H9 (cell line): ENCODE measurements around the gene IL20RB. TPM values are rescaled to one million over a fixed set of nuclear protein-coding genes. Genes with fewer than 3 reads are reported as not detected.

Experiments used
- DNase-seq: peaks from one replicate; pipeline ENCODE4 v3.0.0-alpha.2; 2017
- H2AFZ ChIP-seq: one replicate; pipeline ENCODE4 v1.6.1; 2013; ENCODE audit warnings: mild to moderate bottlenecking, low read length, control low read depth, moderate library complexity
- H2AK5ac ChIP-seq: 2 replicates; pipeline ENCODE4 v1.6.1; 2013; ENCODE audit warnings: low read length, control low read depth, mixed read lengths; ENCODE audit not compliant: insufficient read length
- H2BK120ac ChIP-seq: one replicate; pipeline ENCODE4 v1.6.1; 2013; ENCODE audit warnings: low read depth, mild to moderate bottlenecking, low read length, control low read depth, inconsistent platforms; ENCODE audit not compliant: poor library complexity, severe bottlenecking
- H2BK12ac ChIP-seq: 2 replicates; pipeline ENCODE4 v1.6.1; 2013; ENCODE audit warnings: low read length, control low read depth, mixed read lengths, low read depth; ENCODE audit not compliant: insufficient read length
- H2BK15ac ChIP-seq: 2 replicates; pipeline ENCODE4 v1.6.1; 2013; ENCODE audit warnings: low read depth, low read length, control low read depth
- H2BK20ac ChIP-seq: one replicate; pipeline ENCODE4 v1.6.1; 2013; ENCODE audit warnings: low read depth, mild to moderate bottlenecking, low read length, control low read depth, inconsistent platforms; ENCODE audit not compliant: poor library complexity, severe bottlenecking
- H2BK5ac ChIP-seq: 2 replicates; pipeline ENCODE4 v1.6.1; 2013; ENCODE audit warnings: low read length, control low read depth, mixed read lengths; ENCODE audit not compliant: insufficient read length
- H3K14ac ChIP-seq: 2 replicates; pipeline ENCODE4 v1.6.1; 2013; ENCODE audit warnings: low read length, control low read depth; ENCODE audit not compliant: insufficient read depth
- H3K18ac ChIP-seq: 2 replicates; pipeline ENCODE4 v1.6.1; 2013; ENCODE audit warnings: low read depth, mild to moderate bottlenecking, mixed read lengths, low read length, control low read depth; ENCODE audit not compliant: insufficient read length
- H3K23ac ChIP-seq: 2 replicates; pipeline ENCODE4 v1.6.1; 2013; ENCODE audit warnings: low read length, control low read depth, mixed read lengths, low read depth; ENCODE audit not compliant: insufficient read length
- H3K23me2 ChIP-seq: 2 replicates; pipeline ENCODE4 v1.6.1; 2013; ENCODE audit warnings: low read depth, mild to moderate bottlenecking, mixed read lengths, low read length, control low read depth; ENCODE audit not compliant: insufficient read length, poor library complexity, severe bottlenecking
- H3K27ac ChIP-seq: 2 replicates; pipeline ENCODE4 v1.5.1; 2013; ENCODE audit warnings: low read length, control low read depth, mixed read lengths, low read depth; ENCODE audit not compliant: insufficient read length
- H3K27me3 ChIP-seq: 2 replicates; pipeline ENCODE4 v1.6.1; 2013; ENCODE audit warnings: low read length, control low read depth, inconsistent platforms; ENCODE audit not compliant: insufficient read depth
- H3K4ac ChIP-seq: 2 replicates; pipeline ENCODE4 v1.6.1; 2013; ENCODE audit warnings: low read depth, mild to moderate bottlenecking, control low read depth, inconsistent platforms, low read length, moderate library complexity
- H3K4me1 ChIP-seq: 2 replicates; pipeline ENCODE4 v1.6.1; 2013; ENCODE audit warnings: low read length, control low read depth, inconsistent platforms; ENCODE audit not compliant: insufficient read depth
- H3K4me2 ChIP-seq: 2 replicates; pipeline ENCODE4 v1.6.1; 2013; ENCODE audit warnings: low read length, control low read depth, mixed read lengths; ENCODE audit not compliant: insufficient read length, insufficient read depth
- H3K56ac ChIP-seq: 2 replicates; pipeline ENCODE4 v1.6.1; 2013; ENCODE audit warnings: low read depth, mild to moderate bottlenecking, mixed read lengths, low read length, control low read depth; ENCODE audit not compliant: insufficient read length
- H3K79me1 ChIP-seq: 2 replicates; pipeline ENCODE4 v1.6.1; 2013; ENCODE audit warnings: low read depth, mild to moderate bottlenecking, moderate library complexity, low read length, control low read depth, inconsistent platforms; ENCODE audit not compliant: insufficient read depth, poor library complexity, severe bottlenecking
- H3K79me2 ChIP-seq: 2 replicates; pipeline ENCODE4 v1.6.1; 2013; ENCODE audit warnings: low read length, control low read depth, inconsistent platforms; ENCODE audit not compliant: insufficient read depth
- H3K9ac ChIP-seq: 2 replicates; pipeline ENCODE4 v1.6.1; 2013; ENCODE audit warnings: low read length, control low read depth, mixed read lengths; ENCODE audit not compliant: insufficient read length; ENCODE audit errors: extremely low read depth
- H3K9me3 ChIP-seq: one replicate; pipeline ENCODE4 v1.6.1; 2013; ENCODE audit warnings: low read depth, low read length, inconsistent platforms; ENCODE audit not compliant: control insufficient read depth
- H3T11ph ChIP-seq: one replicate; pipeline ENCODE4 v1.6.1; 2013; ENCODE audit warnings: mild to moderate bottlenecking, low read length, control low read depth, inconsistent platforms
- H4K20me1 ChIP-seq: one replicate; pipeline ENCODE4 v1.6.1; 2013; ENCODE audit not compliant: control insufficient read depth, insufficient read length, insufficient read depth
- H4K5ac ChIP-seq: 2 replicates; pipeline ENCODE4 v1.6.1; 2013; ENCODE audit warnings: low read depth, mild to moderate bottlenecking, mixed read lengths, low read length, control low read depth; ENCODE audit not compliant: insufficient read length
- H4K8ac ChIP-seq: replicated peaks from 2 replicates; pipeline ENCODE4 v1.6.1; 2013; ENCODE audit warnings: low read length, control low read depth, mixed read lengths, low read depth; ENCODE audit not compliant: insufficient read length
- H4K91ac ChIP-seq: 2 replicates; pipeline ENCODE4 v1.6.1; 2013; ENCODE audit warnings: low read depth, mild to moderate bottlenecking, moderate library complexity, mixed read lengths, low read length, control low read depth; ENCODE audit not compliant: insufficient read length
- H3K27ac Mint-ChIP-seq, 3 experiments: 2 replicates in 2 of 3; 3 replicates in 1 of 3; pipeline ENCODE4 v1.8.0; 2020 to 2021; ENCODE audit warnings: mixed read lengths in 3 of 3, mild to moderate bottlenecking in 1 of 3, moderate library complexity in 1 of 3
- H3K27me3 Mint-ChIP-seq: 2 replicates; pipeline ENCODE4 v1.8.0; 2021; ENCODE audit warnings: low read depth, mild to moderate bottlenecking, moderate library complexity, mixed read lengths
- H3K36me3 Mint-ChIP-seq, 3 experiments: 2 replicates in 2 of 3; 3 replicates in 1 of 3; pipeline ENCODE4 v1.8.0; 2020 to 2021; ENCODE audit warnings: low read depth in 3 of 3, mixed read lengths in 3 of 3; ENCODE audit not compliant: insufficient read depth in 1 of 3
- H3K4me1 Mint-ChIP-seq, 2 experiments: 2 replicates each; pipeline ENCODE4 v1.8.0; 2020; ENCODE audit warnings: mixed read lengths in 2 of 2
- H3K4me3 Mint-ChIP-seq, 2 experiments: 2 replicates in 1 of 2; 3 replicates in 1 of 2; pipeline ENCODE4 v1.8.0; 2020 to 2021; ENCODE audit warnings: mild to moderate bottlenecking in 2 of 2, mixed read lengths in 2 of 2, moderate library complexity in 1 of 2
- H3K9me3 Mint-ChIP-seq, 2 experiments: 2 replicates in 1 of 2; 3 replicates in 1 of 2; pipeline ENCODE4 v1.8.0; 2020; ENCODE audit warnings: mild to moderate bottlenecking in 2 of 2, mixed read lengths in 2 of 2, moderate library complexity in 1 of 2
- CTCF ChIP-seq: fragments of 200-600 bp; sonication (generic); conservative IDR thresholded peaks from 3 replicates; pipeline ENCODE4 v1.8.0; 2021; ENCODE audit warnings: antibody characterized with exemption, mild to moderate bottlenecking
- WGBS: extraction: QIAGEN DNeasy Blood & Tissue Kit; methylation state at CpG from one replicate; pipeline ENCODE4 v1.1.7; 2013; ENCODE audit warnings: missing lambda C conversion rate, low lambda C conversion rate, mixed read lengths; ENCODE audit not compliant: insufficient read length; ENCODE audit errors: extremely low coverage; 5-methylcytosine and 5-hydroxymethylcytosine counted together
- total RNA-seq: library from RNA; stranded (reverse); gene quantifications from 2 replicates; pipeline ENCODE4 v1.2.1, GENCODE V29; 2021

IL20RB gene
- total RNA-seq, 1 experiment from 2014 or later = 1.5 TPM

GRCh38 chr3:137011153-137011552 is 53.4 kb downstream of the IL20RB start:
- H3K9ac ChIP-seq = no peak overlapping the region
- H2AFZ ChIP-seq = no peak overlapping the region
- no peak overlapping the region for H2BK12ac ChIP-seq
- no peak for TF ChIP-seq CTCF
- no peaks in the 10 kb centered on the region for H3K27me3 ChIP-seq
- H4K20me1 ChIP-seq = no peaks in the 10 kb centered on the region
- Mint-ChIP-seq H3K27me3 (no peaks in the 10 kb centered on the region), H3K9me3 (no peaks in the 10 kb centered on the region), H3K36me3 (no peaks in the 10 kb centered on the region), H3K27ac (no peak overlapping the region), H3K4me3 (no peak overlapping the region), H3K4me1 (peaks cover 6 to 7% of the 10 kb centered on the region in 2 experiments)
- no peaks in the 10 kb centered on the region for H3K79me2 ChIP-seq
- no peak overlapping the region for H3K4me2 ChIP-seq
- no peaks in the 10 kb centered on the region for H3K23me2 ChIP-seq
- no peak overlapping the region for H3K4ac ChIP-seq
- no peaks in the 10 kb centered on the region for H3K4me1 ChIP-seq
- no peaks in the 10 kb centered on the region for H3K9me3 ChIP-seq
- no peak overlapping the region for H2AK5ac ChIP-seq
- no peak overlapping the region for H3K23ac ChIP-seq
- DNase-seq = no peak
- H2BK15ac ChIP-seq = no peak overlapping the region
- H3K79me1 ChIP-seq = no peaks in the 10 kb centered on the region
- no peak overlapping the region for H3K18ac ChIP-seq
- H3K14ac ChIP-seq = no peak overlapping the region
- H3T11ph ChIP-seq = no peak overlapping the region
- H2BK120ac ChIP-seq = no peak overlapping the region
- H4K8ac ChIP-seq = no peak overlapping the region
- H4K91ac ChIP-seq = no peak overlapping the region
- no peak overlapping the region for H4K5ac ChIP-seq
- H3K56ac ChIP-seq = no peak overlapping the region
- H3K27ac ChIP-seq = no peak overlapping the region
- H2BK20ac ChIP-seq = no peak overlapping the region
- no CpG with 5 or more reads among the region's 4 CpGs for WGBS
- H2BK5ac ChIP-seq = no peak overlapping the region
